GM12872 (cell line): ENCODE data around the gene RAMP1.

Experiments
- CTCF ChIP-seq: IDR thresholded peaks from 3 replicates; pipeline ENCODE4 v1.5.1; 2011; ENCODE audit warnings: low read depth, mild to moderate bottlenecking, low read length, moderate library complexity; ENCODE audit not compliant: insufficient read depth

The RAMP1 gene

GRCh38 chr2:237863689-237864443 is 4.4 kb downstream of the RAMP1 start:
- TF ChIP-seq CTCF: no peak

- no peak for TF ChIP-seq CTCF
These were observed 5.1 kb downstream of the RAMP1 start for GRCh38 chr2:237864444-237864931.

- TF ChIP-seq CTCF: no peak
These were observed 5.7 kb downstream of the RAMP1 start for GRCh38 chr2:237864940-237865622.

DNA sequence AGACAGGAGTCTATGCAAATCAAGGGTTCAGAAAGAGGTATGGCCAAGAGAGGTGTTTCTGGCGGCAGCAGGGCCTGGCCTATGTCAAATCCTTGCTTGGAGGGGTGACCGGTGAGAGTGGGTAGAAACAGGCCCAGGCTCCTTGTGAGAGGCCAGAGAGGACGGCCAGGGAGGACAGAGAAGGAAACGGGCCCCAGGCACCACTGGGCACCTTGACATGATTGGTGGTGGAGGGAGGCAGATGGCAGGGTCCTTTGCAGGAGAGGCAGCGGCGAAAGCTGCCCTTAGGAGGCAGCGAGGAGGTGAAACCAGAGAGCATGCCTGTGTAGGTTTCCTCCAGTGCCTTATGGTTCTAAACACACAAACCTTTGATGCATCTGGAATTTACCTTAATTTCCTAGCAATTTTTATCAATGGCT is 6.2 kb downstream of the RAMP1 start:
- TF ChIP-seq CTCF: 0 out of 3 replicates have a peak, but pooled peaks have one; percentile 7

- TF ChIP-seq CTCF: no peak
These were observed 6.7 kb downstream of the RAMP1 start for GRCh38 chr2:237866101-237866621.

- no peak for TF ChIP-seq CTCF
These were observed 8.0 kb downstream of the RAMP1 start for GRCh38 chr2:237867465-237867864.

DNA sequence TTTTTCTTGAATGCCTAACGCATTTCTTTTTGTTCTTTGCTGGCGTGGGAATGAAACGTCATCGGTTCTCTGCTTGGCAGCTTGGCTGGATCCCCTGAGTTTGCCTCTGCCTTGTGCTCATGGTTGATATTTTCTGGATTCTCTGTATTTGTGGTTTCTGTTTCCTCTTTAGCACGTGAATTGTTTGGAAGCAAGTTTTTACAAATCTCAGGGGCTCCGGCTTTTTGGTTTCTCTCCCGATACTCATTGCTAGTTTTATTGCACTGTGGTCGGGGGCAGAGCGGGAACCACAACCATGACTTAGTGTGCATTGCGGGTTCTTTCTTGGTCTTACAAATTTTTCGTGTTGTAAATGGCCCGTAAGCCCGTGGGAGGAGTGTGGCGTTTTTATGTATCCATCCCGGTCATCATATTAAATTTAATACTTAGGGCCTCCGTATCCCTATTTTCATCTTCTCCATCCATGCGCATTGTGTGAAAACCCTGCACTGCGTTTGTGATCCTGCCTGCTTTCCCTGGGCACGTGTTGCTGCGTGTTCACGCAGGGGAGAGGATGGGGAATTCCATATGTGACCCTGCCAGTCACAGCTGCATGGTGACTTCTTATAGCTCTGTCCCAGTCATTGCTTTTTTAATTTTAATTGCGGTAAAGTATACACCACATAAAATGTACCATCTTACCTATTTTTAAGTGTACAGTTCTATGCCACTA is 9.4 kb downstream of the RAMP1 start:
- TF ChIP-seq CTCF: no peak
